ENCODE results near the gene COMMD7. TPM values are rescaled to one million over a fixed set of nuclear protein-coding genes. Genes with fewer than 3 reads are reported as not detected.

The COMMD7 gene
- polyA plus RNA-seq, 1 experiment: 84.8 TPM

DNA sequence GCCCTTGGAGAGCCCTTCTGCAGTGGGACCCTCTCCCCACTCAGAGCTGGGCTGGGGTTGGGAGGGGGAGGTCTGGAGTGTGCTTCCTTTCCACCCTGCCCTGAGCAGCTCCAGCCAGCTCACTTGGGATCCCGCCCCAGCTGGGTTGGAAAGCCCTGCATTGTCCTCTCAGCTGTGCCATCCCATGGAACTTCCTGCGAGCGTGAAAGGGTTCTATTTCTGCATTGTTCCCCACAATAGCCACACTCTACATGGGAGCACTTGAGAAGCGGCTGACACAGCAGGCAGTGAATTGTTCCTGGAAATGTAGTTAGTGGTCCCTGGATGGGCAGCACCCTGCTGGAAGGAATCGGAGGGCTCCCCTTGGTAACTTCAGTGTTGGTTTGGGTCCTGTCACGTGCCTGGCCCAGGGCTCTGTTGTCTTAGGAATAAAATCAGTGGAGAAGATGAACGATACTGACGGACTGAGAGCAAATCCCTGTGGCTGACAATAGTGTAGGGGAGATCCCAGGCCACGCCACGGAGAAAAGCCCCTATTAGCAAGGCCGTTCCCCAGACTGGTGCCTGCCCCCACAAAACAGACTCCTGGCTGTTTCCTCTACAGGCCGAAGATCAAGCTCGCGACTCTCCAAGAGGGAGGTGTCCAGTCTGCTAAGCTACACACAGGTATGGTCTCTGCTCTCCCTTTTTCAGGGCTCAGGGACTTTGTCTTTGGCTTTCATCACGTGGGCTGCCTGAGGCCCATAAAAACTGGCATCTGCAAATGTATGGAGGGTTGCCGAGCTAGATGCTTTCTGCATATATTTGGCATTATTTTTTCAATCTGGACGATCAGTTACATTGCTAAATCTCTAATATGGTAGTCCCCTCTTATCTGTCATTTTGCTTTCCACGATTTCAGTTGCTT lies 37.7 kb upstream of the COMMD7 start:
- DNase-seq (ENCODE audit: low read depth, low spot score): no peak
- Histone ChIP-seq H3K27me3 (ENCODE audit: control insufficient read depth, insufficient read depth, low read length) (no peaks in the 10 kb centered on the region), H3K4me3 (ENCODE audit: low read depth, low read length) (no peak overlapping the region), H3K9me3 (ENCODE audit: control insufficient read depth, insufficient read depth, low read length) (no peaks in the 10 kb centered on the region), H3K27ac (ENCODE audit: low read depth, low read length) (no peak overlapping the region)
- ChIA-PET CTCF (interaction anchor here (1.5 kb wide), 2 partner anchors 9 to 107 kb away, joined by 6 read pairs; partner anchors contain the start of gene C20orf203), POLR2A (no interaction called here)
- TF ChIP-seq, protein P1, sequence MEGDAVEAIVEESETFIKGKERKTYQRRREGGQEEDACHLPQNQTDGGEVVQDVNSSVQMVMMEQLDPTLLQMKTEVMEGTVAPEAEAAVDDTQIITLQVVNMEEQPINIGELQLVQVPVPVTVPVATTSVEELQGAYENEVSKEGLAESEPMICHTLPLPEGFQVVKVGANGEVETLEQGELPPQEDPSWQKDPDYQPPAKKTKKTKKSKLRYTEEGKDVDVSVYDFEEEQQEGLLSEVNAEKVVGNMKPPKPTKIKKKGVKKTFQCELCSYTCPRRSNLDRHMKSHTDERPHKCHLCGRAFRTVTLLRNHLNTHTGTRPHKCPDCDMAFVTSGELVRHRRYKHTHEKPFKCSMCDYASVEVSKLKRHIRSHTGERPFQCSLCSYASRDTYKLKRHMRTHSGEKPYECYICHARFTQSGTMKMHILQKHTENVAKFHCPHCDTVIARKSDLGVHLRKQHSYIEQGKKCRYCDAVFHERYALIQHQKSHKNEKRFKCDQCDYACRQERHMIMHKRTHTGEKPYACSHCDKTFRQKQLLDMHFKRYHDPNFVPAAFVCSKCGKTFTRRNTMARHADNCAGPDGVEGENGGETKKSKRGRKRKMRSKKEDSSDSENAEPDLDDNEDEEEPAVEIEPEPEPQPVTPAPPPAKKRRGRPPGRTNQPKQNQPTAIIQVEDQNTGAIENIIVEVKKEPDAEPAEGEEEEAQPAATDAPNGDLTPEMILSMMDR (IDR thresholded peaks at IDR 0.05; ENCODE audit: low read depth, low read length): no peak

DNA sequence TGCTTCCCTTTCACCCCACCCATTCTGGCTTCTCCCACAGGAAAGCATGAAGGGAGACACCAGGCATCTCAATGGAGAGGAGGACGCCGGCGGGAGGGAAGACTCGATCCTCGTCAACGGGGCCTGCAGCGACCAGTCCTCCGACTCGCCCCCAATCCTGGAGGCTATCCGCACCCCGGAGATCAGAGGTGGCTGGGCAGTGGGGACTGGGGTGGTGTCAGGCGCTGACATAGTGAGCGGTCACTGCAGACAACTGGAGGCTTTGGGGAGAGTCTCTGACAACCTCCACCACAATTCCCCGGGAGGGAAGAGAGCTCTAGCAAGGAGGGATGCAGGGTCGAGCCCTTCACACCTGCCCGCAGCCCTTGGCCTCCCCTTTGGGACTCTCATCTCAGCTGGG lies 37.0 kb upstream of the COMMD7 start:
- TF ChIP-seq, protein P1 (IDR thresholded peaks at IDR 0.05; ENCODE audit: low read depth, low read length): no peak
- no peak overlapping the region for H3K27ac ChIP-seq (ENCODE audit: low read depth, low read length)
- no peak for DNase-seq (ENCODE audit: low read depth, low spot score)
- H3K4me3 ChIP-seq (ENCODE audit: low read depth, low read length): no peak overlapping the region
- POLR2A ChIA-PET: no interaction called here
- H3K9me3 ChIP-seq (ENCODE audit: control insufficient read depth, insufficient read depth, low read length): no peaks in the 10 kb centered on the region
- H3K27me3 ChIP-seq (ENCODE audit: control insufficient read depth, insufficient read depth, low read length): no peaks in the 10 kb centered on the region
- CTCF ChIA-PET: interaction anchor here (1.5 kb wide), 2 partner anchors 10 to 106 kb away, joined by 6 read pairs; partner anchors contain the start of gene C20orf203

DNA sequence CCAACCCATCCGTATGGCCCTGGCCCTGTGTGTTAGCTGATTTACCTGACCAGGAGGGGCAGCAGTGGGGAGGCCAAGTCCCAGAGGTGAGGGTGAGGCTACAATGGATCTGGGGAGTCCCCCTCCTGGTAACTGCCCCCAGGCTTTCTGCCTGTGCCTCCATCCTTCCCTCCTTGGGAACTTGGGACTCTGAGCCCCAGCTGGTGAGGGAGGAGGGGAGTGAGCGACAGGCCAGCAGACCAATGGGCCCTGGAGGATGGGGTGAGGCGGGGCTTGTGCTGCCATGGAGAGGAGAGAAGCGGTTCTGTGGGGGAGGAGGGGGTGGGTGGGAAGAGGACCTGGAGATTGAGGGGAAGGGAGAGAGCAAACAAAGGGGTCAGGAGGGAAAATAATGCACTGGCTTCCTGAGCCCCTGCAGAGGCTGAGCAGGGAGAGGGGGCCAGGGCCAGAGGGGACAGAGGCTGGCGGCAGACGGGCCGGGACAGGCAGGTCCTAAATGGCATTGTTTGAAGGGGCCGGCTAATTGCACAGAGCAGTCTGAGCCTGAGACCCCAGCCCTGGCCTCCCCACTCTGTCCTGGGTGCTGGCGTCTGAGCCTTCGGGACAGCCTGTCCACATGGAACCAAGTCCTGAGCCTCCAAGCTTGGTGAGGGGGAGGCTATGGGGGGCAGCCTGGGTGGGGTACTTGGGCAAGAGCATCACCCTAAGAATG lies 36.4 kb upstream of the COMMD7 start:
- CTCF ChIA-PET: interaction anchor here (0.8 to 5.3 kb wide), 14 partner anchors 8 to 258 kb away, joined by 3 to 280 read pairs (median 14); partner anchors contain the start of genes C20orf203 and COMMD7
- no peaks in the 10 kb centered on the region for H3K9me3 ChIP-seq (ENCODE audit: control insufficient read depth, insufficient read depth, low read length)
- no peaks in the 10 kb centered on the region for H3K27me3 ChIP-seq (ENCODE audit: control insufficient read depth, insufficient read depth, low read length)
- no peak overlapping the region for H3K27ac ChIP-seq (ENCODE audit: low read depth, low read length)
- TF ChIP-seq, protein P1 (IDR thresholded peaks at IDR 0.05; ENCODE audit: low read depth, low read length): no peak
- POLR2A ChIA-PET: no interaction called here
- no peak for DNase-seq (ENCODE audit: low read depth, low spot score)
- no peak overlapping the region for H3K4me3 ChIP-seq (ENCODE audit: low read depth, low read length)

DNA sequence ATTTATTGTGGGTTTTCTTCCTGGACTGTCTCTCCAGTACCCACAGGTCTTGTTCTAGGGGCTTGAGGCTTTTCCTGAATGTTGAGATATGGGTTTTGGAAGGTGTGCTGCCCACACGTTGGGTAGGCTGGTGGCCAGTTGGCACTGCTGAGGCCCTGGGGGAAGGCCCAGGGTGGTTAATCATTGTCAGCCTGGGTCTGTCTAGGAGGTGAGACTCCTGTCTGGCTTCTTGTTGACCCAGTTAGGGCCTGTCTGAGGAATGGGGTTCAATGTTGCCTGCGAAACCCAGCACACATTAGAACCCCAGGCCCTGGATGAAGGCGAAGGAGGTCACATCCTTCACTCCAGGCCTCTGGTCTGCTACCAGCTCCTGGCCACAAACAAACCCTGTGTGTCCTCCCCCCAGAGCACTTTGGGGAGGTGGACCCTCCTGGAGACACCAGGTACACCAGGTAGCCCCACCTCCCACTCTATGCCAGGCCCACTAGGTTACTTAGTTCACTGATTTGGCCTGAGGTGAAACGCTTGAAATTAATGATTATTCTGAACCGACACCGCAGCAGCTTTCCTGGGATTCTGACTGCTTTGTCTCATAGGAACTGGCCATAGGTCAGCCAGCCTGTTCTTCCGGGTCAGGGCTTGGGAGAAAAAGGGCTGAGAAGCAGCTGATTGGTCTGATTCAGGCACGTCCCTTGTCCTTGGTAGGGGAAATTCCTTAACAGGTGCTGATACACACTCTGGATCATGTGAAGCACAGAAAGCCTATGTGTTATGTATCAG lies 34.1 kb upstream of the COMMD7 start:
- POLR2A ChIA-PET: interaction anchor here (1.1 kb wide), 1 partner anchor 35 kb away, joined by 6 read pairs; the partner anchor contains the start of gene COMMD7
- Histone ChIP-seq H3K27ac (ENCODE audit: low read depth, low read length) (no peak overlapping the region), H3K9me3 (ENCODE audit: control insufficient read depth, insufficient read depth, low read length) (no peaks in the 10 kb centered on the region), H3K27me3 (ENCODE audit: control insufficient read depth, insufficient read depth, low read length) (no peaks in the 10 kb centered on the region), H3K4me3 (ENCODE audit: low read depth, low read length) (no peak overlapping the region)
- TF ChIP-seq, protein P1 (IDR thresholded peaks at IDR 0.05; ENCODE audit: low read depth, low read length): no peak
- DNase-seq (ENCODE audit: low read depth, low spot score): no peak
- CTCF ChIA-PET: interaction anchor here (0.7 to 5.3 kb wide), 25 partner anchors 8 to 276 kb away, joined by 3 to 280 read pairs (median 6); partner anchors contain the start of genes C20orf203 and COMMD7
